Adrenal gland (tissue), 12 donors: ENCODE data around the gene KATNAL2. TPM values are rescaled to one million over a fixed set of nuclear protein-coding genes. Genes with fewer than 3 reads are reported as not detected.

ENCODE experiments used
- DNase-seq, 7 donors: peaks; one replicate each; pipeline ENCODE4 v3.0.0-alpha.2; 2019 to 2020
- H3K27ac ChIP-seq, 5 donors: fragments of 200-600 bp; sonication (generic) in 4 of 5; 1 replicate in 3 of 5; 2 replicates in 2 of 5; pipeline versions ENCODE4 v1.5.1 to v1.8.0; 2016 to 2020; ENCODE audit warnings: mild to moderate bottlenecking in 1 of 5
- H3K27me3 ChIP-seq: fragments of 200-600 bp; 2 replicates; pipeline ENCODE4 v1.8.0; 2021
- H3K36me3 ChIP-seq, 2 donors: fragments of 200-600 bp; replicated peaks in 1 of 2; 1 replicate in 1 of 2; 2 replicates in 1 of 2; pipeline versions ENCODE4 v1.5.1 to v1.8.0; 2018 to 2022
- H3K4me1 ChIP-seq, 2 donors: fragments of 200-600 bp; replicated peaks in 1 of 2; 1 replicate in 1 of 2; 2 replicates in 1 of 2; pipeline versions ENCODE4 v1.5.1 to v1.8.0; 2018 to 2021
- H3K4me3 ChIP-seq, 4 donors: fragments of 200-600 bp; sonication (generic) in 3 of 4; one replicate each; pipeline ENCODE4 v1.5.1; 2016 to 2018
- H3K9me3 ChIP-seq, 3 donors: fragments of 200-600 bp; sonication (generic) in 1 of 3; replicated peaks in 1 of 3; 1 replicate in 2 of 3; 2 replicates in 1 of 3; pipeline versions ENCODE4 v1.5.1 to v1.8.0; 2016 to 2021
- POLR2A ChIP-seq, 2 donors: fragments of 450-650 bp; IDR thresholded peaks; one replicate each; pipeline ENCODE4 v1.6.1; 2017; ENCODE audit warnings: antibody characterized with exemption in 2 of 2, mild to moderate bottlenecking in 2 of 2, moderate library complexity in 1 of 2
- WGBS, 4 donors: extraction: QIAGEN DNeasy Blood & Tissue Kit in 2 of 4; methylation state at CpG; one replicate each; pipeline versions ENCODE4 v1.1.5 to v1.1.7; 2013 to 2017; 5-methylcytosine and 5-hydroxymethylcytosine counted together
- intact Hi-C, 2 donors: fragments of 100-400 bp; cut with DNase I; formaldehyde crosslinking; loops; one replicate each; pipeline versions ENCODE4 v1.14.1 to v1.15.0; 2022 to 2023
- polyA plus RNA-seq, 3 donors: library from polyadenylated mRNA; stranded (reverse); fragments of 200-250 nt in 2 of 3; fragments of 350-450 nt in 1 of 3; fragmentation: Illumina TruSeq in 1 of 3; extraction: RNeasy Lipid Tissue Mini Kit (QIAGEN cat#74804) in 1 of 3; gene quantifications; one replicate each; pipeline ENCODE4 v1.2.3, GENCODE V29; 2013 to 2014
- total RNA-seq, 9 donors: library from RNA; depleted of rRNA in 4 of 9; stranded (reverse); fragments of >200 nt in 4 of 9; fragments of 120-200 nt in 1 of 9; fragmentation: NEBNext Ultra II Directional in 1 of 9; extraction: Animal tissue kit (Norgen Biotek cat#: 25700) in 1 of 9; gene quantifications; one replicate each; pipeline versions ENCODE4 v1.1.0 to v1.2.4, GENCODE V29; 2013 to 2023
- TF ChIP-seq, protein P1 (sequence below), 6 experiments: fragments of 450-650 bp in 4 of 6; fragments of 200-600 bp in 2 of 6; sonication (generic) in 1 of 6; IDR thresholded peaks; 1 replicate in 5 of 6; 2 replicates in 1 of 6; pipeline versions ENCODE4 v1.5.1 to v1.8.0; 2016 to 2021; ENCODE audit warnings: antibody characterized with exemption in 6 of 6, mild to moderate bottlenecking in 2 of 6, moderate library complexity in 1 of 6
- donor health status: healthy with polysubstance abuse.
- donor health status: Bipolar disorder and iron deficiency.
- donor health status: DM: yes; HTN: yes; CAD: no.
- donor health status: DM: no; HTN: no; CAD: no.
- donor health status: DM: no; HTN: no; CAD: no.
- donor health status: DM: yes; HTN: yes; CAD: no.

Gene KATNAL2
- total and polyA plus RNA-seq, 12 donors: 0.48 to 11.6 (median 4.0) TPM

GRCh38 chr18:47067648-47068047, 150.2 kb downstream of the KATNAL2 start:
- Histone ChIP-seq H3K4me3 (no peak overlapping the region), H3K36me3 (no peaks in the 10 kb centered on the region), H3K4me1 (no peaks in the 10 kb centered on the region), H3K9me3 (no peaks in the 10 kb centered on the region), H3K27ac (no peak overlapping the region), H3K27me3 (no peaks in the 10 kb centered on the region)
- DNase-seq: no peak
- WGBS, 4 donors: 71 to 78% (median 75%) methylated on average over 3 of the region's 3 CpGs
- intact Hi-C loops: no loop called here
- TF ChIP-seq, protein P1, sequence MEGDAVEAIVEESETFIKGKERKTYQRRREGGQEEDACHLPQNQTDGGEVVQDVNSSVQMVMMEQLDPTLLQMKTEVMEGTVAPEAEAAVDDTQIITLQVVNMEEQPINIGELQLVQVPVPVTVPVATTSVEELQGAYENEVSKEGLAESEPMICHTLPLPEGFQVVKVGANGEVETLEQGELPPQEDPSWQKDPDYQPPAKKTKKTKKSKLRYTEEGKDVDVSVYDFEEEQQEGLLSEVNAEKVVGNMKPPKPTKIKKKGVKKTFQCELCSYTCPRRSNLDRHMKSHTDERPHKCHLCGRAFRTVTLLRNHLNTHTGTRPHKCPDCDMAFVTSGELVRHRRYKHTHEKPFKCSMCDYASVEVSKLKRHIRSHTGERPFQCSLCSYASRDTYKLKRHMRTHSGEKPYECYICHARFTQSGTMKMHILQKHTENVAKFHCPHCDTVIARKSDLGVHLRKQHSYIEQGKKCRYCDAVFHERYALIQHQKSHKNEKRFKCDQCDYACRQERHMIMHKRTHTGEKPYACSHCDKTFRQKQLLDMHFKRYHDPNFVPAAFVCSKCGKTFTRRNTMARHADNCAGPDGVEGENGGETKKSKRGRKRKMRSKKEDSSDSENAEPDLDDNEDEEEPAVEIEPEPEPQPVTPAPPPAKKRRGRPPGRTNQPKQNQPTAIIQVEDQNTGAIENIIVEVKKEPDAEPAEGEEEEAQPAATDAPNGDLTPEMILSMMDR (IDR thresholded peaks at IDR 0.05): no peak
- no peak for TF ChIP-seq POLR2A (IDR thresholded peaks at IDR 0.05)

DNA sequence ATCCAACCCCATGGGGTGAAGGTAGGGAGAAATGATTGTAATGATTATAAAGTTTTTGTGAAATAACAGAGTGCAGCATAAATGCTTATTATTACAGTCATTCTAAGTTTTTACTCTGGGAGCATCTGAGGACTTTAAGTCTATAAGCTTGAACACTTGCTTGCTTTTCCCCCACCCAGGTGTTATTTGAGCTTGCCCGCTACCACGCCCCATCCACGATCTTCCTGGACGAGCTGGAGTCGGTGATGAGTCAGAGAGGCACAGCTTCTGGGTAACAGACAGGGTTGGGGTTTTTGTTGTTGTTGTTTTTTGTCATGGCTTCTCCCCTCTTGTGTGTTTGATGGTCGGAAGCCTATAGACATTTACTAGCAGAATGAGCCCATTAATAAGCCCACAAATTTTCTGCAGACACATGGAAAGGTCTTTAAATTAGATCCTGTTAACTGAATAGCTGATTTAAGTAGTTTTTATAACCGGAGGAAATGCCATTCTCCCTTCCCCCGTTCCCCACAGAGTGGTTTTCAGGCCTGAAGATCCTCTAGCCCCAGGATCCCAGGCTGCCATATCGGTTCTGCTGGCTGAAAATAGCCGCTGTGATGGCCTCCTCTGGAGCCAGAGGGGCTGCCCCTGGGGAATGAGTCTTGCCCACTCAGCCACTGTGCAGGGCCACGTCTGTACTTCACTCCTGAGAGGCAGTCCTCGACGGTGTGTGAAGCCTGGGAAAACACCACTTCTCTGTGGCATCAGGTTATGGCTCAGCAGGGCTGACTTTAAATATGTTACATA, 157.9 kb downstream of the KATNAL2 start:
- TF ChIP-seq POLR2A (IDR thresholded peaks at IDR 0.05): no peak
- TF ChIP-seq, protein P1 (IDR thresholded peaks at IDR 0.05): no peak
- no peaks in the 10 kb centered on the region for H3K27me3 ChIP-seq
- 69 to 80% (median 76%) methylated on average over 11 to 13 of the region's 13 CpGs for WGBS, 4 donors
- no peak overlapping the region for H3K4me3 ChIP-seq
- H3K4me1 ChIP-seq: no peaks in the 10 kb centered on the region
- no peaks in the 10 kb centered on the region for H3K36me3 ChIP-seq
- no peaks in the 10 kb centered on the region for H3K9me3 ChIP-seq
- intact Hi-C loops: no loop called here
- DNase-seq: no peak
- H3K27ac ChIP-seq: no peak overlapping the region

- Histone ChIP-seq H3K4me1 (no peaks in the 10 kb centered on the region), H3K27me3 (no peaks in the 10 kb centered on the region), H3K27ac (no peak overlapping the region), H3K4me3 (no peak overlapping the region), H3K36me3 (no peaks in the 10 kb centered on the region), H3K9me3 (no peaks in the 10 kb centered on the region)
- TF ChIP-seq, protein P1 (IDR thresholded peaks at IDR 0.05): no peak
- no peak for TF ChIP-seq POLR2A (IDR thresholded peaks at IDR 0.05)
- intact Hi-C loops: no loop called here
- WGBS, 4 donors: 82 to 92% (median 91%) methylated on average over 7 of the region's 7 CpGs
- DNase-seq: no peak
These were observed 159.7 kb downstream of the KATNAL2 start for GRCh38 chr18:47077111-47077510.

DNA sequence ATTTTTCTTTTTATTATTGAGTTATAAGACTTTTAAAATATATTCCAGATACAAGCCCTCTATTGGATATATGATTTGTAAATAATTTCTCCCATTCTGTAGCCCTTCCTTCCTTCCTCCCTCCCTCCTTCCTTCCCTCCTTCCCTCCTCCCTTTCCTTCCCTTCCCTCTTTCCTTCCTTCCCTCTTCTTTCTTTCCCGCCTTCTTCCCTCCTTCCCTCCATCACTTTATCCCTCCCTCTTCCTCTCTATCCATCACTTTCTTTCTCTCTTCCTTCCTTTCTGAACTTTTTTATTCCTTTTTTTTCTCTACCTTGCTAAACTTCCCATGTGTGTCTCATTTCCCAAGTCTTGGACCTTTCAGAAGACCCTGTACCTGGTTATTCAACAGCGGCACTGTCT, 163.5 kb downstream of the KATNAL2 start:
- Histone ChIP-seq H3K4me1 (no peaks in the 10 kb centered on the region), H3K27ac (no peak overlapping the region), H3K9me3 (no peaks in the 10 kb centered on the region), H3K36me3 (no peaks in the 10 kb centered on the region), H3K4me3 (no peak overlapping the region), H3K27me3 (no peaks in the 10 kb centered on the region)
- intact Hi-C loops: no loop called here
- no peak for DNase-seq
- WGBS, 4 donors: 90 to 98% (median 94%) methylated on average over 2 of the region's 2 CpGs
- TF ChIP-seq, protein P1 (IDR thresholded peaks at IDR 0.05): no peak
- no peak for TF ChIP-seq POLR2A (IDR thresholded peaks at IDR 0.05)
